H9 (cell line): ENCODE results near the gene CDKN3. TPM values are rescaled to one million over a fixed set of nuclear protein-coding genes. Genes with fewer than 3 reads are reported as not detected.

Source experiments
- DNase-seq: peaks from one replicate; pipeline ENCODE4 v3.0.0-alpha.2; 2017
- H2AFZ ChIP-seq: one replicate; pipeline ENCODE4 v1.6.1; 2013; ENCODE audit warnings: mild to moderate bottlenecking, low read length, control low read depth, moderate library complexity
- H2AK5ac ChIP-seq: 2 replicates; pipeline ENCODE4 v1.6.1; 2013; ENCODE audit warnings: low read length, control low read depth, mixed read lengths; ENCODE audit not compliant: insufficient read length
- H2BK120ac ChIP-seq: one replicate; pipeline ENCODE4 v1.6.1; 2013; ENCODE audit warnings: low read depth, mild to moderate bottlenecking, low read length, control low read depth, inconsistent platforms; ENCODE audit not compliant: poor library complexity, severe bottlenecking
- H2BK12ac ChIP-seq: 2 replicates; pipeline ENCODE4 v1.6.1; 2013; ENCODE audit warnings: low read length, control low read depth, mixed read lengths, low read depth; ENCODE audit not compliant: insufficient read length
- H2BK15ac ChIP-seq: 2 replicates; pipeline ENCODE4 v1.6.1; 2013; ENCODE audit warnings: low read depth, low read length, control low read depth
- H2BK20ac ChIP-seq: one replicate; pipeline ENCODE4 v1.6.1; 2013; ENCODE audit warnings: low read depth, mild to moderate bottlenecking, low read length, control low read depth, inconsistent platforms; ENCODE audit not compliant: poor library complexity, severe bottlenecking
- H2BK5ac ChIP-seq: 2 replicates; pipeline ENCODE4 v1.6.1; 2013; ENCODE audit warnings: low read length, control low read depth, mixed read lengths; ENCODE audit not compliant: insufficient read length
- H3K14ac ChIP-seq: 2 replicates; pipeline ENCODE4 v1.6.1; 2013; ENCODE audit warnings: low read length, control low read depth; ENCODE audit not compliant: insufficient read depth
- H3K18ac ChIP-seq: 2 replicates; pipeline ENCODE4 v1.6.1; 2013; ENCODE audit warnings: low read depth, mild to moderate bottlenecking, mixed read lengths, low read length, control low read depth; ENCODE audit not compliant: insufficient read length
- H3K23ac ChIP-seq: 2 replicates; pipeline ENCODE4 v1.6.1; 2013; ENCODE audit warnings: low read length, control low read depth, mixed read lengths, low read depth; ENCODE audit not compliant: insufficient read length
- H3K23me2 ChIP-seq: 2 replicates; pipeline ENCODE4 v1.6.1; 2013; ENCODE audit warnings: low read depth, mild to moderate bottlenecking, mixed read lengths, low read length, control low read depth; ENCODE audit not compliant: insufficient read length, poor library complexity, severe bottlenecking
- H3K27ac ChIP-seq: 2 replicates; pipeline ENCODE4 v1.5.1; 2013; ENCODE audit warnings: low read length, control low read depth, mixed read lengths, low read depth; ENCODE audit not compliant: insufficient read length
- H3K27me3 ChIP-seq: 2 replicates; pipeline ENCODE4 v1.6.1; 2013; ENCODE audit warnings: low read length, control low read depth, inconsistent platforms; ENCODE audit not compliant: insufficient read depth
- H3K4ac ChIP-seq: 2 replicates; pipeline ENCODE4 v1.6.1; 2013; ENCODE audit warnings: low read depth, mild to moderate bottlenecking, control low read depth, inconsistent platforms, low read length, moderate library complexity
- H3K4me1 ChIP-seq: 2 replicates; pipeline ENCODE4 v1.6.1; 2013; ENCODE audit warnings: low read length, control low read depth, inconsistent platforms; ENCODE audit not compliant: insufficient read depth
- H3K4me2 ChIP-seq: 2 replicates; pipeline ENCODE4 v1.6.1; 2013; ENCODE audit warnings: low read length, control low read depth, mixed read lengths; ENCODE audit not compliant: insufficient read length, insufficient read depth
- H3K56ac ChIP-seq: 2 replicates; pipeline ENCODE4 v1.6.1; 2013; ENCODE audit warnings: low read depth, mild to moderate bottlenecking, mixed read lengths, low read length, control low read depth; ENCODE audit not compliant: insufficient read length
- H3K79me1 ChIP-seq: 2 replicates; pipeline ENCODE4 v1.6.1; 2013; ENCODE audit warnings: low read depth, mild to moderate bottlenecking, moderate library complexity, low read length, control low read depth, inconsistent platforms; ENCODE audit not compliant: insufficient read depth, poor library complexity, severe bottlenecking
- H3K79me2 ChIP-seq: 2 replicates; pipeline ENCODE4 v1.6.1; 2013; ENCODE audit warnings: low read length, control low read depth, inconsistent platforms; ENCODE audit not compliant: insufficient read depth
- H3K9ac ChIP-seq: 2 replicates; pipeline ENCODE4 v1.6.1; 2013; ENCODE audit warnings: low read length, control low read depth, mixed read lengths; ENCODE audit not compliant: insufficient read length; ENCODE audit errors: extremely low read depth
- H3K9me3 ChIP-seq: one replicate; pipeline ENCODE4 v1.6.1; 2013; ENCODE audit warnings: low read depth, low read length, inconsistent platforms; ENCODE audit not compliant: control insufficient read depth
- H3T11ph ChIP-seq: one replicate; pipeline ENCODE4 v1.6.1; 2013; ENCODE audit warnings: mild to moderate bottlenecking, low read length, control low read depth, inconsistent platforms
- H4K20me1 ChIP-seq: one replicate; pipeline ENCODE4 v1.6.1; 2013; ENCODE audit not compliant: control insufficient read depth, insufficient read length, insufficient read depth
- H4K5ac ChIP-seq: 2 replicates; pipeline ENCODE4 v1.6.1; 2013; ENCODE audit warnings: low read depth, mild to moderate bottlenecking, mixed read lengths, low read length, control low read depth; ENCODE audit not compliant: insufficient read length
- H4K8ac ChIP-seq: replicated peaks from 2 replicates; pipeline ENCODE4 v1.6.1; 2013; ENCODE audit warnings: low read length, control low read depth, mixed read lengths, low read depth; ENCODE audit not compliant: insufficient read length
- H4K91ac ChIP-seq: 2 replicates; pipeline ENCODE4 v1.6.1; 2013; ENCODE audit warnings: low read depth, mild to moderate bottlenecking, moderate library complexity, mixed read lengths, low read length, control low read depth; ENCODE audit not compliant: insufficient read length
- H3K27ac Mint-ChIP-seq, 3 experiments: 2 replicates in 2 of 3; 3 replicates in 1 of 3; pipeline ENCODE4 v1.8.0; 2020 to 2021; ENCODE audit warnings: mixed read lengths in 3 of 3, mild to moderate bottlenecking in 1 of 3, moderate library complexity in 1 of 3
- H3K27me3 Mint-ChIP-seq: 2 replicates; pipeline ENCODE4 v1.8.0; 2021; ENCODE audit warnings: low read depth, mild to moderate bottlenecking, moderate library complexity, mixed read lengths
- H3K36me3 Mint-ChIP-seq, 3 experiments: 2 replicates in 2 of 3; 3 replicates in 1 of 3; pipeline ENCODE4 v1.8.0; 2020 to 2021; ENCODE audit warnings: low read depth in 3 of 3, mixed read lengths in 3 of 3; ENCODE audit not compliant: insufficient read depth in 1 of 3
- H3K4me1 Mint-ChIP-seq, 2 experiments: 2 replicates each; pipeline ENCODE4 v1.8.0; 2020; ENCODE audit warnings: mixed read lengths in 2 of 2
- H3K4me3 Mint-ChIP-seq, 2 experiments: 2 replicates in 1 of 2; 3 replicates in 1 of 2; pipeline ENCODE4 v1.8.0; 2020 to 2021; ENCODE audit warnings: mild to moderate bottlenecking in 2 of 2, mixed read lengths in 2 of 2, moderate library complexity in 1 of 2
- H3K9me3 Mint-ChIP-seq, 2 experiments: 2 replicates in 1 of 2; 3 replicates in 1 of 2; pipeline ENCODE4 v1.8.0; 2020; ENCODE audit warnings: mild to moderate bottlenecking in 2 of 2, mixed read lengths in 2 of 2, moderate library complexity in 1 of 2
- WGBS: extraction: QIAGEN DNeasy Blood & Tissue Kit; methylation state at CpG from one replicate; pipeline ENCODE4 v1.1.7; 2013; ENCODE audit warnings: missing lambda C conversion rate, low lambda C conversion rate, mixed read lengths; ENCODE audit not compliant: insufficient read length; ENCODE audit errors: extremely low coverage; 5-methylcytosine and 5-hydroxymethylcytosine counted together
- total RNA-seq: library from RNA; stranded (reverse); gene quantifications from 2 replicates; pipeline ENCODE4 v1.2.1, GENCODE V29; 2021
- TF ChIP-seq, protein P1 (sequence below): fragments of 200-600 bp; sonication (generic); conservative IDR thresholded peaks from 3 replicates; pipeline ENCODE4 v1.8.0; 2021; ENCODE audit warnings: antibody characterized with exemption, mild to moderate bottlenecking

Gene CDKN3
- total RNA-seq, 1 experiment from 2014 or later, result 45.9 TPM

- Histone ChIP-seq H3K23ac (no peak overlapping the region), H3K23me2 (no peaks in the 10 kb centered on the region), H3K18ac (no peak overlapping the region), H3K56ac (no peak overlapping the region), H3K79me2 (no peaks in the 10 kb centered on the region), H3K9me3 (no peaks in the 10 kb centered on the region), H2BK12ac (no peak overlapping the region), H3K9ac (no peak overlapping the region), H3K4me1 (no peaks in the 10 kb centered on the region), H2BK120ac (no peak overlapping the region), H3K79me1 (no peaks in the 10 kb centered on the region), H4K5ac (no peak overlapping the region), H3K27ac (no peak overlapping the region), H2BK15ac (no peak overlapping the region), H2AFZ (no peak overlapping the region), H2BK20ac (no peak overlapping the region), H4K8ac (no peak overlapping the region), H3K4ac (no peak overlapping the region), H3K27me3 (no peaks in the 10 kb centered on the region), H2BK5ac (no peak overlapping the region), H3T11ph (no peak overlapping the region), H3K4me2 (no peak overlapping the region), H4K20me1 (no peaks in the 10 kb centered on the region), H4K91ac (no peak overlapping the region), H2AK5ac (no peak overlapping the region), H3K14ac (no peak overlapping the region)
- Mint-ChIP-seq H3K27ac (no peak overlapping the region), H3K4me1 (peaks cover 5 to 10% of the 10 kb centered on the region in 2 experiments; a peak in 3 of 4 replicates), H3K36me3 (no peaks in the 10 kb centered on the region), H3K27me3 (peaks cover 3% of the 10 kb centered on the region), H3K4me3 (no peak overlapping the region), H3K9me3 (no peaks in the 10 kb centered on the region)
- TF ChIP-seq, protein P1, sequence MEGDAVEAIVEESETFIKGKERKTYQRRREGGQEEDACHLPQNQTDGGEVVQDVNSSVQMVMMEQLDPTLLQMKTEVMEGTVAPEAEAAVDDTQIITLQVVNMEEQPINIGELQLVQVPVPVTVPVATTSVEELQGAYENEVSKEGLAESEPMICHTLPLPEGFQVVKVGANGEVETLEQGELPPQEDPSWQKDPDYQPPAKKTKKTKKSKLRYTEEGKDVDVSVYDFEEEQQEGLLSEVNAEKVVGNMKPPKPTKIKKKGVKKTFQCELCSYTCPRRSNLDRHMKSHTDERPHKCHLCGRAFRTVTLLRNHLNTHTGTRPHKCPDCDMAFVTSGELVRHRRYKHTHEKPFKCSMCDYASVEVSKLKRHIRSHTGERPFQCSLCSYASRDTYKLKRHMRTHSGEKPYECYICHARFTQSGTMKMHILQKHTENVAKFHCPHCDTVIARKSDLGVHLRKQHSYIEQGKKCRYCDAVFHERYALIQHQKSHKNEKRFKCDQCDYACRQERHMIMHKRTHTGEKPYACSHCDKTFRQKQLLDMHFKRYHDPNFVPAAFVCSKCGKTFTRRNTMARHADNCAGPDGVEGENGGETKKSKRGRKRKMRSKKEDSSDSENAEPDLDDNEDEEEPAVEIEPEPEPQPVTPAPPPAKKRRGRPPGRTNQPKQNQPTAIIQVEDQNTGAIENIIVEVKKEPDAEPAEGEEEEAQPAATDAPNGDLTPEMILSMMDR, result no peak
- WGBS, result no CpG with 5 or more reads among the region's 4 CpGs
- DNase-seq, result no peak
Measured at GRCh38 chr14:54385556-54385955, 11.3 kb upstream of the CDKN3 start.
